Epithelial cell of proximal tubule (primary cell): ENCODE data around the gene AGTRAP. TPM values are rescaled to one million over a fixed set of nuclear protein-coding genes. Genes with fewer than 3 reads are reported as not detected.

Source experiments
- DNase-seq: peaks from one replicate; pipeline ENCODE4 v3.0.0-alpha.2; 2011; ENCODE audit warnings: low read depth
- H3K4me3 ChIP-seq: 2 replicates; pipeline ENCODE4 v1.5.1; 2011; ENCODE audit warnings: low read depth, mild to moderate bottlenecking, low read length
- total RNA-seq: library from RNA; depleted of rRNA; stranded (reverse); fragments of >200 nt; gene quantifications from 2 replicates; pipeline ENCODE4 v1.2.3, GENCODE V29; 2015
- TF ChIP-seq, protein P1 (sequence below): conservative IDR thresholded peaks from 2 replicates; pipeline ENCODE4 v1.5.1; 2012; ENCODE audit warnings: low read depth, mild to moderate bottlenecking, low read length

The AGTRAP gene
- total RNA-seq, 1 donor from 2014 or later, result 54.7 TPM

DNA sequence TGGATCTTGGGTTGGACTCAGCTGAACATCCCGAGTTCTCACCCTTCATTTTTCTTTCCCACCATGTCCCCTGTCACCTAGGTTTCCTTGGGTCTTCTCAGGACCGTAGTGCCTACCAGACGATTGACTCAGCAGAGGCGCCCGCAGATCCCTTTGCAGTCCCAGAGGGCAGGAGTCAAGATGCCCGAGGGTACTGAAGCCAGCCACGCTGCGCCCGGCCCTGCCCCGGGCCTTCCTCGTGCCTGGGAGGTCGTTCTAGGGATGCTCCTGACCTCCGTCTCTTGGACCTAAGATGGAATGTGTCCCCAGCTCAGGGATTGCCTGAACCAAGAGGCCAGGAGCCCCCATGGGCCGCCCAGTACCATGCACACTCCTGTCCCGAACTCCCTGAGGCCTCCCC, 14.1 kb downstream of the AGTRAP start:
- no peak for DNase-seq
- no peak overlapping the region for H3K4me3 ChIP-seq
- TF ChIP-seq, protein P1, sequence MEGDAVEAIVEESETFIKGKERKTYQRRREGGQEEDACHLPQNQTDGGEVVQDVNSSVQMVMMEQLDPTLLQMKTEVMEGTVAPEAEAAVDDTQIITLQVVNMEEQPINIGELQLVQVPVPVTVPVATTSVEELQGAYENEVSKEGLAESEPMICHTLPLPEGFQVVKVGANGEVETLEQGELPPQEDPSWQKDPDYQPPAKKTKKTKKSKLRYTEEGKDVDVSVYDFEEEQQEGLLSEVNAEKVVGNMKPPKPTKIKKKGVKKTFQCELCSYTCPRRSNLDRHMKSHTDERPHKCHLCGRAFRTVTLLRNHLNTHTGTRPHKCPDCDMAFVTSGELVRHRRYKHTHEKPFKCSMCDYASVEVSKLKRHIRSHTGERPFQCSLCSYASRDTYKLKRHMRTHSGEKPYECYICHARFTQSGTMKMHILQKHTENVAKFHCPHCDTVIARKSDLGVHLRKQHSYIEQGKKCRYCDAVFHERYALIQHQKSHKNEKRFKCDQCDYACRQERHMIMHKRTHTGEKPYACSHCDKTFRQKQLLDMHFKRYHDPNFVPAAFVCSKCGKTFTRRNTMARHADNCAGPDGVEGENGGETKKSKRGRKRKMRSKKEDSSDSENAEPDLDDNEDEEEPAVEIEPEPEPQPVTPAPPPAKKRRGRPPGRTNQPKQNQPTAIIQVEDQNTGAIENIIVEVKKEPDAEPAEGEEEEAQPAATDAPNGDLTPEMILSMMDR, result no peak

- TF ChIP-seq, protein P1, result no peak
- DNase-seq, result no peak
- H3K4me3 ChIP-seq, result no peak overlapping the region
Measured at GRCh38 chr1:11751087-11751486, 15.2 kb downstream of the AGTRAP start.

DNA sequence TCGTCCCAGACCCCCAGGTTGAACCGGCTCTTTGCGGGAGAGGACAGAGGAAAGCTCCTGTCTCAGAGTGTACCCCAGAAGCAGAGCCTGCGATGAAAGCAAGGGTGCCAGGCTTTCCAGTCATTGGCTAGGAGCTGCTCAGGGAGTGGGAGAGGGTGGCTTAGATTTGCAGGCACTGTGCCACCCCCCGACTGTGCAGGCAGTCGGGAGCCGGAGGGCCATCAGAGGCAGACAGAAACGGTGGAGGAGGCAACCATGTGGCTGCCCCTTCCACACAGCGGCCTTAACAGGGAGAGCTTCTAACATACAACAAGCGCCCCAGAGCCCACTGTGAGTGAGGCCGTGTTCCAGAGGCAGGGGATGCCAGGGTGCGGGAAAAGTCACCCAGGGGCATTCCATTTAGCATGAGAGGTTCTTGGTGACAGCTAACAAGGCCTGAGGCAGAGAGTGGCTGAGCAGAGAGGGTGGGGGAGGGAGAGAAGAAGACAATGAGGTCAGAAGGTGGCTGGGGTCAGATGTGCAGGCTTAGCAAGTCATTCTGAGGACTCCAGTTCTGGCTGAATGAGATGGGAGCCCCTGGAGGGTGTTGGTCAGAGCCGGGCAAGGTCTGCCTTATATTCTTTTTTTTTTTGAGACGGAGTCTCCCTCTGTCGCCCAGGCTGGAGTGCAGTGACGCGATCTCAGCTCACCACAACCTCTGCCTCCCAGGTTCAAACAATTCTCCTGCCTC, 16.6 kb downstream of the AGTRAP start:
- no peak overlapping the region for H3K4me3 ChIP-seq
- no peak for DNase-seq
- TF ChIP-seq, protein P1, result no peak

- DNase-seq, result no peak
- H3K4me3 ChIP-seq, result no peak overlapping the region
- TF ChIP-seq, protein P1, result no peak
Measured at GRCh38 chr1:11753555-11754208, 17.7 kb downstream of the AGTRAP start.

DNA sequence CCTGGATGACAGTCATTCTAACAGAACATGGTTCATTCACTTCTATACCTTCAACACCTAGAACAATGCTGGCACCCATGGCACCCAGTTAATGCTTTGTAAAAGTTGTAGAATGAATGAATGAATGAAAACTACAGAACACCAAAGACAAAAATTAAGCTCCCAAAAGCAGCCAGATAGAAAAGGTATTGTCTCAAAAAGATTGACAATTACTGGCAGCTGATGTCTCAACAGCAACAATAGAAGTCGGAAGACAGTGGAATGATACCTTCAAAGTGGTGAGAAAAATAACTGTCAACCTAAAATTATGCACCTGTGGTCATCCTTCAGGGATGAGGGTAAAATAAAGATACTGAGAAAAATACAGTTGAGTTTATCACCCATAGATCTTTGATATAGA, 21.1 kb downstream of the AGTRAP start:
- H3K4me3 ChIP-seq, result no peak overlapping the region
- TF ChIP-seq, protein P1, result no peak
- no peak for DNase-seq

DNA sequence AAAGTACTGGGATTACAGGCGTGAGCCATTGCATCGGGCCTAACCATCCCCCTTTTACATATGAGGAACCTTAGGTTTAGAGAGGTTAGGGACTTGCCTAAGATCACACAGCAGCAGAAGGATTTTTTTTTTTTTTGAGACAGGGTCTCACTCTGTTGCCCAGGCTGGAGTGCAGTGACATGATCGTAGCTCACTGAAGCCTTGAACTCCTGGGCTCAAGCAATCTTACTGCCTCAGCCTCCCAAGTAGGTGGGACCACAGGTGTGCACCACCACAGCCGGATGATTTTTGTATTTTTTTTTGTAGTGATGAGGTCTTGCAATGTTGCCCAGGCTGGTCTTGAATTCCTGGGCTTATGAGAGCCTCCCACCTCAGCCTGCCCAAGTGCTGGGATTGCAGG, 23.9 kb downstream of the AGTRAP start:
- no peak for DNase-seq
- no peak overlapping the region for H3K4me3 ChIP-seq
- TF ChIP-seq, protein P1, result no peak
